Measurements from ENCODE around the gene PSMC4.

DNA sequence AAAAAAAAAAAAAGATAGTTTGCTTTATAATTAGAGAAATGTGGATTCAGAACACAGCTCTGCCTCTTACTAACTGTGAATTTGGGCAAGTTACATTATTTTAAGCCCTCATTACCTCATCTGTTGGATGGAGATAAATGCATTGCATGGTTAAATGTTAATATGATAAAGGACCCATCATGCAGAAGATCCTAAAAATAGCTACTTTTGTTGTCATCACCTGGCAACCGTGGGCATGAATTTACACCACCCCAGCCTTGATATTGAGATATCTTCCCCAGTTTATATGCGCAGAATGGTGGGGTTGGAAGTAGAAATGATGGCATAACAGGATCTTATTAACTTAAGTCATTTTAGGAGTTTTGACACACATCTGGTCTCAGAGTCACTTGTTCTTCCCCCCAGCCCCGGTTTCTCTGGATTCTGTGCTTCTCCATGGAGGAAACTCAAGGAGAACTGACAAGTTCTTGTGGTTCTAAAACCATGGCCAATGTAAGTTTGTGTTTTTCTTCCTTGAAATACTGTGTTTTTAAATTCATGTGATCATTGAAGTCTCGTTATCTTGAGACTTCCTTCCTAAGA lies 34.8 kb downstream of the PSMC4 start:
- TF ChIP-seq, protein P1, sequence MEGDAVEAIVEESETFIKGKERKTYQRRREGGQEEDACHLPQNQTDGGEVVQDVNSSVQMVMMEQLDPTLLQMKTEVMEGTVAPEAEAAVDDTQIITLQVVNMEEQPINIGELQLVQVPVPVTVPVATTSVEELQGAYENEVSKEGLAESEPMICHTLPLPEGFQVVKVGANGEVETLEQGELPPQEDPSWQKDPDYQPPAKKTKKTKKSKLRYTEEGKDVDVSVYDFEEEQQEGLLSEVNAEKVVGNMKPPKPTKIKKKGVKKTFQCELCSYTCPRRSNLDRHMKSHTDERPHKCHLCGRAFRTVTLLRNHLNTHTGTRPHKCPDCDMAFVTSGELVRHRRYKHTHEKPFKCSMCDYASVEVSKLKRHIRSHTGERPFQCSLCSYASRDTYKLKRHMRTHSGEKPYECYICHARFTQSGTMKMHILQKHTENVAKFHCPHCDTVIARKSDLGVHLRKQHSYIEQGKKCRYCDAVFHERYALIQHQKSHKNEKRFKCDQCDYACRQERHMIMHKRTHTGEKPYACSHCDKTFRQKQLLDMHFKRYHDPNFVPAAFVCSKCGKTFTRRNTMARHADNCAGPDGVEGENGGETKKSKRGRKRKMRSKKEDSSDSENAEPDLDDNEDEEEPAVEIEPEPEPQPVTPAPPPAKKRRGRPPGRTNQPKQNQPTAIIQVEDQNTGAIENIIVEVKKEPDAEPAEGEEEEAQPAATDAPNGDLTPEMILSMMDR (IDR thresholded peaks at IDR 0.05) = no peak
- no peak for TF ChIP-seq EZH2 (IDR thresholded peaks at IDR 0.05; ENCODE audit: borderline replicate concordance, insufficient read depth, low read depth, low read length, poor library complexity, severe bottlenecking)
